Measurements from ENCODE around the gene FAM168A. TPM values are rescaled to one million over a fixed set of nuclear protein-coding genes. Genes with fewer than 3 reads are reported as not detected.

The FAM168A gene
- total and polyA plus RNA-seq, 7 donors = 5.3 to 28.6 (median 18.1) TPM

- Histone ChIP-seq H3K27me3 (ENCODE audit: insufficient read depth in 3 of 3, low read length in 2 of 3) (no peaks in the 10 kb centered on the region), H3K4me1 (no peaks in the 10 kb centered on the region), H3K27ac (no peak overlapping the region), H3K4me3 (no peak overlapping the region), H3K36me3 (ENCODE audit: insufficient read depth in 1 of 2, low read depth in 1 of 2) (no peaks in the 10 kb centered on the region), H3K9me3 (no peaks in the 10 kb centered on the region)
- TF ChIP-seq CTCF (IDR thresholded peaks at IDR 0.05) = no peak
- no peak for DNase-seq
- WGBS, 3 donors = 84 to 97% (median 89%) methylated on average over 5 of the region's 5 CpGs
- ATAC-seq = no peak
- intact Hi-C loops (cut with DNase I) = no loop called here
Observed at GRCh38 chr11:73635721-73636120, 37.8 kb upstream of the FAM168A start.

GRCh38 chr11:73633999-73634398, 36.1 kb upstream of the FAM168A start:
- TF ChIP-seq CTCF (IDR thresholded peaks at IDR 0.05) = no peak
- H3K4me1 ChIP-seq = no peaks in the 10 kb centered on the region
- 76 to 95% (median 92%) methylated on average over 2 of the region's 2 CpGs for WGBS, 3 donors
- DNase-seq (no peak), ATAC-seq (no peak)
- intact Hi-C loops (cut with DNase I) = no loop called here
- no peak overlapping the region for H3K27ac ChIP-seq
- no peaks in the 10 kb centered on the region for H3K9me3 ChIP-seq
- H3K4me3 ChIP-seq = no peak overlapping the region
- H3K36me3 ChIP-seq (ENCODE audit: insufficient read depth in 1 of 2, low read depth in 1 of 2) = no peaks in the 10 kb centered on the region
- H3K27me3 ChIP-seq (ENCODE audit: insufficient read depth in 3 of 3, low read length in 2 of 3) = no peaks in the 10 kb centered on the region

GRCh38 chr11:73632996-73633395, 35.1 kb upstream of the FAM168A start:
- WGBS, 3 donors = 94 to 96% (median 96%) methylated on average over 4 of the region's 4 CpGs
- intact Hi-C loops (cut with DNase I) = no loop called here
- H3K9me3 ChIP-seq = no peaks in the 10 kb centered on the region
- no peak for DNase-seq
- no peaks in the 10 kb centered on the region for H3K36me3 ChIP-seq (ENCODE audit: insufficient read depth in 1 of 2, low read depth in 1 of 2)
- H3K4me1 ChIP-seq = no peaks in the 10 kb centered on the region
- ATAC-seq = no peak
- H3K4me3 ChIP-seq = no peak overlapping the region
- no peaks in the 10 kb centered on the region for H3K27me3 ChIP-seq (ENCODE audit: insufficient read depth in 3 of 3, low read length in 2 of 3)
- no peak for TF ChIP-seq CTCF (IDR thresholded peaks at IDR 0.05)
- no peak overlapping the region for H3K27ac ChIP-seq

GRCh38 chr11:73629907-73630306, 32.0 kb upstream of the FAM168A start:
- no peaks in the 10 kb centered on the region for H3K27me3 ChIP-seq (ENCODE audit: insufficient read depth in 3 of 3, low read length in 2 of 3)
- H3K4me1 ChIP-seq = no peaks in the 10 kb centered on the region
- 80 to 91% (median 84%) methylated on average over 7 of the region's 7 CpGs for WGBS, 3 donors
- DNase-seq (no peak), ATAC-seq (no peak)
- intact Hi-C loops (cut with DNase I) = no loop called here
- H3K27ac ChIP-seq = no peak overlapping the region
- H3K4me3 ChIP-seq = no peak overlapping the region
- TF ChIP-seq CTCF (IDR thresholded peaks at IDR 0.05) = no peak
- no peaks in the 10 kb centered on the region for H3K9me3 ChIP-seq
- H3K36me3 ChIP-seq (ENCODE audit: insufficient read depth in 1 of 2, low read depth in 1 of 2) = no peaks in the 10 kb centered on the region

- TF ChIP-seq CTCF (IDR thresholded peaks at IDR 0.05) = peak; percentile 93
- peak; percentile 72 to 86 (median 80) for ATAC-seq
- no peaks in the 10 kb centered on the region for H3K27me3 ChIP-seq (ENCODE audit: insufficient read depth in 3 of 3, low read length in 2 of 3)
- H3K36me3 ChIP-seq (ENCODE audit: insufficient read depth in 1 of 2, low read depth in 1 of 2) = no peaks in the 10 kb centered on the region
- peaks cover 9% of the 10 kb centered on the region for H3K4me1 ChIP-seq
- DNase-seq = peak; percentile 57 to 77
- H3K27ac ChIP-seq = no peak overlapping the region
- peak overlapping the region; percentile 49 for H3K4me3 ChIP-seq
- 11 to 19% (median 18%) methylated on average over 19 of the region's 19 CpGs for whole genome bisulfite sequencing, 3 donors
- intact Hi-C loops (cut with DNase I) = loop anchor here (1.0 to 2.0 kb wide), 2 partner anchors 35 kb away; no protein-coding TSS in a partner anchor
- H3K9me3 ChIP-seq = no peaks in the 10 kb centered on the region
Observed at GRCh38 chr11:73625696-73626318, 27.9 kb upstream of the FAM168A start.
